Fibroblast of the aortic adventitia (primary cell): Measurements from ENCODE around the gene LRRK2. TPM values are rescaled to one million over a fixed set of nuclear protein-coding genes. Genes with fewer than 3 reads are reported as not detected.
"Not testable (repeated sequence)": the region's sequence is repeated elsewhere in the genome, so short reads cannot be mapped to it uniquely, and the experiment has no call there.

ENCODE experiments used
- DNase-seq: peaks from one replicate; pipeline ENCODE4 v3.0.0-alpha.2; 2010; ENCODE audit warnings: low read depth
- H3K4me3 ChIP-seq: 2 replicates; pipeline ENCODE4 v1.5.1; 2011; ENCODE audit warnings: low read depth, mild to moderate bottlenecking, control low read depth, low read length, moderate library complexity
- CTCF ChIP-seq: IDR thresholded peaks from 2 replicates; pipeline ENCODE4 v1.5.1; 2011; ENCODE audit warnings: mild to moderate bottlenecking, low read length, control low read depth, inconsistent platforms; ENCODE audit not compliant: insufficient read depth
- total RNA-seq: library from RNA; depleted of rRNA; stranded (reverse); fragments of >200 nt; gene quantifications from 2 replicates; pipeline ENCODE4 v1.2.3, GENCODE V29; 2012; ENCODE audit warnings: low replicate concordance

Gene LRRK2
- total RNA-seq, 1 donor = 22.1 TPM

GRCh38 chr12:40240779-40241178 is 16.0 kb downstream of the LRRK2 start:
- no peak for TF ChIP-seq CTCF
- no peak for DNase-seq

GRCh38 chr12:40241741-40242140 is 16.9 kb downstream of the LRRK2 start:
- DNase-seq = peak; percentile 77
- no peak for TF ChIP-seq CTCF

More at GRCh38 chr12:40240779-40241178, 16.0 kb downstream of the LRRK2 start:
- no peak overlapping the region for H3K4me3 ChIP-seq

GRCh38 chr12:40244526-40245156 is 19.8 kb downstream of the LRRK2 start:
- not testable (repeated sequence) for H3K4me3 ChIP-seq, DNase-seq

More at GRCh38 chr12:40241741-40242140, 16.9 kb downstream of the LRRK2 start:
- H3K4me3 ChIP-seq = no peak overlapping the region

- no peak overlapping the region for H3K4me3 ChIP-seq
- no peak for TF ChIP-seq CTCF
- DNase-seq = no peak
Observed at GRCh38 chr12:40248034-40248433, 23.2 kb downstream of the LRRK2 start.

- no peak overlapping the region for H3K4me3 ChIP-seq
- no peak for TF ChIP-seq CTCF
- DNase-seq = no peak
Observed at GRCh38 chr12:40248585-40249297, 23.9 kb downstream of the LRRK2 start.

- not testable (repeated sequence) for DNase-seq, H3K4me3 ChIP-seq
Observed at GRCh38 chr12:40250652-40251051, 25.9 kb downstream of the LRRK2 start.

GRCh38 chr12:40253936-40254335 is 29.1 kb downstream of the LRRK2 start:
- DNase-seq = peak; percentile 85
- H3K4me3 ChIP-seq = no peak overlapping the region
- TF ChIP-seq CTCF = no peak
